Muscle of arm (tissue), 12 donors: ENCODE measurements around the gene ADAMTS4. TPM values are rescaled to one million over a fixed set of nuclear protein-coding genes. Genes with fewer than 3 reads are reported as not detected.

Experiments used
- DNase-seq: peaks from one replicate; pipeline ENCODE4 v3.0.0-alpha.2; 2013
- polyA plus RNA-seq, 12 donors: library from polyadenylated mRNA; unstranded; fragments of 120-200 nt; gene quantifications; one replicate each; pipeline ENCODE4 v1.2.1, GENCODE V29; 2013; ENCODE audit not compliant: insufficient read length in 12 of 12

ADAMTS4 gene
- polyA plus RNA-seq, 12 donors = 7.2 to 14.7 (median 10.8) TPM; not detected in 1

- no peak for DNase-seq
These were observed 1.2 kb downstream of the ADAMTS4 start for GRCh38 chr1:161197560-161198193.

GRCh38 chr1:161196521-161197451, 2.1 kb downstream of the ADAMTS4 start:
- peak; percentile 91 for DNase-seq

- no peak for DNase-seq
These were observed 2.7 kb downstream of the ADAMTS4 start for GRCh38 chr1:161196111-161196510.

- no peak for DNase-seq
These were observed 3.7 kb downstream of the ADAMTS4 start for GRCh38 chr1:161195171-161195570.

GRCh38 chr1:161193561-161194235, 5.2 kb downstream of the ADAMTS4 start:
- DNase-seq = no peak

GRCh38 chr1:161192476-161193465, 6.1 kb downstream of the ADAMTS4 start:
- peak; percentile 67 for DNase-seq

- no peak for DNase-seq
These were observed 6.9 kb downstream of the ADAMTS4 start for GRCh38 chr1:161191971-161192370.

- DNase-seq = no peak
These were observed 7.8 kb downstream of the ADAMTS4 start for GRCh38 chr1:161190962-161191521.

- DNase-seq = no peak
These were observed 9.8 kb downstream of the ADAMTS4 start for GRCh38 chr1:161189036-161189435.

- no peak for DNase-seq
These were observed 10.5 kb downstream of the ADAMTS4 start for GRCh38 chr1:161188381-161188780.

- no peak for DNase-seq
These were observed 11.5 kb downstream of the ADAMTS4 start for GRCh38 chr1:161187311-161187710.

- no peak for DNase-seq
These were observed 13.0 kb downstream of the ADAMTS4 start for GRCh38 chr1:161185732-161186311.

- peak; percentile 83 for DNase-seq
These were observed 13.6 kb downstream of the ADAMTS4 start for GRCh38 chr1:161185282-161185682.

GRCh38 chr1:161182214-161182613, 16.6 kb downstream of the ADAMTS4 start:
- no peak for DNase-seq

GRCh38 chr1:161180639-161181038, 18.2 kb downstream of the ADAMTS4 start:
- DNase-seq = no peak

- no peak for DNase-seq
These were observed 19.2 kb downstream of the ADAMTS4 start for GRCh38 chr1:161179698-161180097.

- DNase-seq = no peak
These were observed 21.0 kb downstream of the ADAMTS4 start for GRCh38 chr1:161177936-161178244.

GRCh38 chr1:161177112-161177935, 21.5 kb downstream of the ADAMTS4 start, which contains the start of gene B4GALT3:
Gene B4GALT3 (minus strand): TSS chr1:161177507. CDS start chr1:161176060, 1,447 bp downstream.
- peak; percentile 89 for DNase-seq

GRCh38 chr1:161176468-161177111, 22.3 kb downstream of the ADAMTS4 start:
- DNase-seq = no peak
